AG08396 (cell line): ENCODE measurements around the gene UBR3.

Experiments used
- DNase-seq: peaks from one replicate; pipeline ENCODE4 v3.0.0; 2012; ENCODE audit warnings: low spot score, mixed read lengths

UBR3 gene

DNA sequence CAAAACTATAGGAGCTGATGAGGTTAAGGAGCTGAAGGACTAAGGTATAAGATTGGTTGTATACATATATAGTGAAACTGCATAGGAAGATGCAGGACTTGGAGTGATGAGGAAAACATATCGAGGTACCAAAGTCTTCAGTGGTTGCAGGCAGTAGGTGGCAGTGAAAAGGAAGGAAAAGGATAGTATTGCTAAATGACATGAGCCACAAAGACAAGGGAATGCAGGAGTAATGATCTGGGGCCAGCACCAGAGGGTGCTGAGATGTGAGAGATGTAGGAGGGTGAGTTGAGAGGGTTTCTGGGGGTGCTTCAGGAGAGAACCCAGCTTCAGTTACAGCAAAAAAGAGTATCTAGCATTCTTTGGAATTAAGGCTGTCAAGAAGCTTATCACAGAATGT lies 178.4 kb downstream of the UBR3 start:
- no peak for DNase-seq

DNA sequence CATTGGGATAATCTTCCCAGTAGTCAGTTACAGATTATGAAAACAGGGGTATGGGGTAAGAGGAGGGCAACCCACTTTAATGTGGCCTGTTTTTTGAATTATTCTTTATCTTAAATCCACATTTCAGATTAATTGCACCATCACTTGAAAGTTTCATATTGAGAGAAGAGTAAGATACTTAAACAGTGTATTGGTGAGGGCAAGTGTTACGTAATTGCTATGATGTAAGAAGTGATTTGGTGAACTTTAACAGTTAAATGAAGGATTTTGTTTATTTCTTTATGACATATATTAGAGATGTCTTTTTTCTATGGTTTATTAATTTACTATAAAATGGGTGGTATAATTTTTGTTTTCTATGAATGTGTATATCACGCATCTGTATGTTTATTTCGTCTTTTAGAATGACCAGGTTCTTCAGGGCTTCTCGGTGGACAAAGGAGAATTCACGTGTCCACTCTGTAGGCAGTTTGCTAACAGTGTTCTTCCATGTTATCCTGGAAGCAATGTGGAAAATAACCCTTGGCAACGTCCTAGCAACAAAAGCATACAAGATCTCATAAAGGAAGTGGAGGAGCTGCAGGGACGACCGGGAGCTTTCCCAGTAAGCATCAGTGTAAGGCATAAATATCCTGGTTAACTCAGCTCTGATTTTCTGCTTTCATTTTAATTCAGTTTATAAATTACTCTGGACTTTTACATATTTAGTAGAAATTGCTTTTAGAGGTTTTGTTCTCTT lies 179.5 kb downstream of the UBR3 start:
- no peak for DNase-seq

DNA sequence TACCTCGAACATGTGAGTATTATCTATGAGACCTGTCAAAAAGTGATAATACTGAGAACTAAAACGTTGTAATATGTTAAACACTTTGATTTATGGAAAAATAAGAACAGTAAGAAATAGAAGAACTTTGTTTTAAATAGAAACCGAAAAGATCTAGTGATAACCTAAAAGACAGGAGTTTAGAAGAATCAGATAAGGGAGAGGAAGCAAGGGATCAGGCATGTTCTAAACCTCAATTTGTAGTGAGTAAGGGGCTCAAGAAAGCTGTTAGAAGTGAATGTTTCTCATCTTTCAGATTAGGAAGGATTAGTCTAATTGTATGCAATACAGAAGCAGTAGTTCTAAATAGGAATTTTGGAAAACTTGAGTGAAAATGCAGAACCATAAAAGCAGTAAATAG lies 182.0 kb downstream of the UBR3 start:
- no peak for DNase-seq

DNA sequence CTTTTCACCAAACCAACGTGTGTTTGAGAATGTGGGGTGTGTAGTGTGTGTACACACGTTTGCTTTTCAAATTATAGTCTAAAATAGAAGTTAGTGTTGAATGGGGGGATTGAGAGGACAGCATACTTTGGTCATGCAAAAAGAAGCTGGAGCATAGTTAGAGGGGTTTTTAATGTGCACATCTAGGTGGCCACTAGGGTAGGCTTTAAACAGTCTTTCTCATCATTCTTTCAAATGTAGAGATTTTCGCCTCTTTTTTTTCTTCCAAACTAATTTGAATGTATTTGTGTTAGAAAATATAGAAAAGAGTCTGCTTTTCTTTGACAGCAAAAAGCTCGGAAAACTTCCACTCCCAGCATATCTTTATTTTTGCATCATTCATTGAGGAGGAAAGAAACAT lies 185.5 kb downstream of the UBR3 start:
- no peak for DNase-seq

DNA sequence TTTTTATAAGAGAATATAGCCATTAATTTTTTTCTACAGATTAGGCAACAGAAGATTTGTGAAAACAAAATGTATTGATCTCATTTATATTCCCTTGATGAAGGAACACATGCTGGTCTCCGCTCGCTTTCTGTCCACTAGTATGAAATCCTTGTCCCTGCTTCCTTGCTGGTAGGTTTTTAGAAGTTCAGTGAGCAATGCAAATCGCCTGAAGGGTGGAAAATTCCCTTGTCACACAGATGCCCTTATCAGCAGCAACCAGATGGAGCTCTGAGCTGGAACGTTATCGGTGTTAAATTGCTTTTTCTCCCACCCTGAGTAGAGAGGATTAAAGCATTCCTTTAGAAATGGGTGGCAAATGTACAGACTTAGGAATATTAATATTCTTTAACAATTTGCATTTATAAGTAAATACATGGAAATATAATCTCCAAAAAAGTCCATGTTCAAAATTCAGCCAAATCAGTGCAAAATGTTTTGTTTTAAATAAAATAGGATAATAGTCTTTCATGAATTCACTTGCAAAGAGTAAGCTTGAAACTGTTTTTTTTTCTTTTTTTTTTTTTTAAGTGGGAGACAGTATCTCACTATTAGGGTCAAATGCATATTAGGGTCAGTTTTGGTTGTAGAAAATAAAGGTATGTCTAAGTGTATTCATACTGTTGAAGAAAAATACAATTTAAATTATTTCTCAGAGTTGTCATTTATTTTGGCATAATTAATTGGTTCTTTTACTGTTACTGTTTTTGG lies 186.7 kb downstream of the UBR3 start:
- DNase-seq, result no peak

DNA sequence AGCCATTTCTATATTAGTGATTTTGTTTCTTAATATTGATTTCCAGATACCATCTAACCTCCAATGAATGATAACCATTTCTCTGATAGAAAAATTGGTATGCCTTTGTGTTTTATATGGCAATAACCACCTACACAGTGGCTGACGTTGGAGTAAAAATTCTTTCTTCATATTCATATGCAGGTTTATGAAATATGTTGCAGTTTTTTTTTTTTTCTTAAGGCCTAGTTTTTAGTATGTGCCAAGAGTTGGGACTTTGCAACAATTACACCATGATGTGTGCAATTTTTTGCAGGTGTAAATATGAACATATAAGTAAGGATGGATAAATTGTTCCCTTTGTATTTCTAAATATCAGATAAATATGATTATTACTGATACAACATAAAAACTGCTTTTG lies 187.5 kb downstream of the UBR3 start:
- DNase-seq, result no peak

DNA sequence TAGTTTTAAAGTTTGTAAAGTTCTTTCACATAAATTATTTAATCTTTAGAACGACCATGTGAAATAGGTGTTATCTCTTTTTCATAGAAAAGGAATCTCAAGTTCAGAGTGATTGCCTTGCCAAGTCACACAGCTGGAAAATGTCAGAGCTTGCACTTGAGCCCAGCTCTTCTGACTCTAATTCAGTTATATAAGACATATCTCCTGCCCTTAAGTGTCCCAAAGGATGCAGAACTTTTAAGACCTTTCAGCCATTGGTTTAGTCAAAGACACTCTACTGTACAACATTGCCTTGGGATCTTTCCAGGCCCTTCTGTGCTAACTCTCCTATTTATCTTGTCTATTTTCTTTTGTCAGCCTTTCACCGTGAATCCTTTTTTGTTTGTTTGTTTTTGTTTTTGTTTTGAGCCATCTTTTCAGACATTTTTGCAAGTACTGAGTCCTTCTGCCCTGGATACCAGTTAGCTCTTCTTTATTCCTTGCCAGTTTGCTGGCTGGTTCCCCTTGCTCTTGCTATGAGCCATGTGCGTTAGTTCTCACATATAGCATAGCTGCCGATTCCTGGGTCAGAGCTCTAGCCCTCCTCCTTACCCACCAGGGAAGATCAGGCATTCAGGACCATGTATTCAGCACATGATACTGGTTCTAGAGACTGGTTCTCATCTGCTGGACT lies 190.7 kb downstream of the UBR3 start:
- no peak for DNase-seq

DNA sequence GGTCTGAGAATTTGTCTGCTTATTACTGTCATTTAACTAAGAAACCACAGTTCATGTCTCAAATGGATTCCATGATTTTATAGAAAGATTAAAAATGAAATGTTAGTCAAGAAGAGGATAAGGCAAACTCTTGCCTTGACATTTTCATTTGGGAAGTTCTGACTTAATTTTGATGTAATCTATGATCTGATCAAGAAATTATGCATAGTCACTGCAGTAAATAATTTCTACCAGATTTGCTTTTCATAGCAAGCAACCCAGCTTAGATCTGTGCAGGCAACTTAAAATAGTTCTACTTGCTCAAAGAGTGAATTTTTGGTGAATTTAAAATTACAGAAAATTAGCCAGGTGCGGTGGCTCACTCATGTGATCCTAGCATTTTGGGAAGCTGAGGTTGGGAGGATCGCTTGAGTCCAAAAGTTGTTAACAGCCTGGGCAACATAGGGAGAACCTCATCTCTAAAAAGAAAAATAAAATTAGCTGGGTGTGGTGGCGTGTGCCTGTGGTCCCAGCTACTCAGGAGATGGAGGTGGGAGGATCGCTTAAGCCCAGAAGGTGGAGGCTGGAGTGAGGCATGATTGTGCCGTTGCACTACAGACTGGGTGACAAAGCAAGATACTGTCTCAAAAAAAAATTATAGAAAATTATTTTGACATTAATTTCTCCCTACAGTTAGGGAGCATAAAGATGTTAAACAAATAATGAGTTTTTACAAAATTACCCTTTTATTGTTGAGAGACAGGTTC lies 192.0 kb downstream of the UBR3 start:
- no peak for DNase-seq

DNA sequence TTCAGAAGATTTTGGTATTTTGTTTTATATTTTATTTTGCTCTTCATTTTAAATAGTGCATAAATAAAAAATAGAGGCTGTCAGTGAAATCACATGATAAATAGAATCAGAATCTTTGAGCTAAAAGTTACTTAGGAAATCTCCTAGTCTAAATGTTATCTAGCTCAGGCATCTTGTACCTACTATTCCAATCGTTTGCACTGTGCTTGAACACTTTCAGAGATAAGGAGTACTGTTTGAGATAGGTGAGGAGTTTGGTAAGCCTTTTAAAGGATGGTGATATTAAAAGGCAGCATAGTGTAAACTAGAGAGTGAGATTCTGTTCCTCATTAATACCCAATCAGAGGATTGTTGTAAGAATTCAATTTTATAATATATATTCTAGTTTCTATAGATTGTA lies 193.5 kb downstream of the UBR3 start:
- DNase-seq, result no peak

DNA sequence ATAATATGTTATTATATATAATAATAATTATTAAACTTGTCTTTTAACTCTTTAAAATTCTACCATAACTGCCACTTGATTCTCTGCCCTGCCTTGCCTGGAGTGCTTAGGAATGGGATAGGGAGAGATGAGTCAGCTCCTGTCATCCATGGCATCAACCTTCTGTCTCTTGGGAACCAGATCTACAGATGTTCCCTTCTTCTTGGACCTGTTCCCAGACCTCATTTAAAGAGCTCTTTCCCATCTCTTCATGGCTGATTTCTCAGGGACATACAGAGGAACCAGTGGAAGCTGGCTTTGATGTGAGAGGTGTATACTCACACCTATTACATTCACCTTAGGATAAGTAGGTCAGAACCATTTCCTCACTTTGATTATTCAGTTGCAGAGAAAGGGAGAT lies 195.4 kb downstream of the UBR3 start:
- peak; percentile 41 for DNase-seq

DNA sequence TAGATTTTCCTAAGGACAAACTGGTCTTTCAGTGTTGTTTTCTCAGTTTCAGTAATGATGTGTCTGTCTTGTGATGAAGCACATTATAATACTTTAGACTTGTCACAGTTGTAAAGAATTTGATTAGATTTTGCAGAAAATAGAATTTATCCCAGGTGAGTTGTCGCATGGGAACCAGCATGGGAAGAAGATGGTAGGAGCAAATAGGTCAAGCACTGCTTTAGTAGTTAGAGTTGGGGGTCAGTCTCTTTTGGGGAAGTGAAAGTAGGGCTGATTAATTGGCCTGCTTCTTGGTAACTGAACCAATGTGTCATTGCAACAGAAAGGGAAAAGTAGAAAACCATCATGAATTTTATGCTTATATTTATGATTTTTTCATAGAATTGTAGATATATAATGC lies 197.5 kb downstream of the UBR3 start:
- no peak for DNase-seq

DNA sequence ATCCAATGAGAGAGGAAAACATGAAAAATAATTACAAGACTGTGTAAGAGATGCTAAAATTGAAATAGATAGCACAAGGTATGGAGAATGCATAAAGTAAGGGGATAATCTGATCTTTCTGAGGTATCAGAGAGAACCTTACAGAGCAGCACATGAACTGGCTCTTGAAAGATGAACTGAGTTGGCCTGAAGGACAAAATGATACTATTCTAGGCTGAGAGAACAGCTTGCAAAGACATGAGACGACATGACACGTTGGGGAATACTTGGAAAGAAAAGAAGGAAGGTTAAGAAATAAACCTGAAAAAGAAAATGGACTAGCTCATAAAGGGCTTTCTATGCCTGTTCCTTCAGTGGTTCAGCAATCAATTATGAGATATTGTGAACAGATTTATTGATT lies 198.0 kb downstream of the UBR3 start:
- DNase-seq, result no peak

DNA sequence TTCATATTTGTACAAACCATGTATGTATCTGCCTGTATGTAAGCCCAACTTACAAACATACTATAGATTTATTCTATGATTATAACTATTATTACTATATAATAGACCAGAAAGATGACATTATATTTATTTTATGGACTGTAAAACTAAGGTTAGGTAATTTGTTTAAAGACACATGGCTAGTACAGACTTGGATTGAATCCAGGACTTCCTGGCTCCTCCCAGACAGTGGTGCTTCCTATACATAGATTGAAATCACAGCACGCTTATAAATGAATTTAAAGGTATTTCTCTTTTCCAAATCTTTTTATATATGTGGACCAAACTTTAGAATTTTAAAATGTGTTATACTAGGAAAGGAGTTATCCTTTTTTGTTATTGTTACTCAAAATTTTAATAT lies 199.1 kb downstream of the UBR3 start:
- DNase-seq, result no peak

DNA sequence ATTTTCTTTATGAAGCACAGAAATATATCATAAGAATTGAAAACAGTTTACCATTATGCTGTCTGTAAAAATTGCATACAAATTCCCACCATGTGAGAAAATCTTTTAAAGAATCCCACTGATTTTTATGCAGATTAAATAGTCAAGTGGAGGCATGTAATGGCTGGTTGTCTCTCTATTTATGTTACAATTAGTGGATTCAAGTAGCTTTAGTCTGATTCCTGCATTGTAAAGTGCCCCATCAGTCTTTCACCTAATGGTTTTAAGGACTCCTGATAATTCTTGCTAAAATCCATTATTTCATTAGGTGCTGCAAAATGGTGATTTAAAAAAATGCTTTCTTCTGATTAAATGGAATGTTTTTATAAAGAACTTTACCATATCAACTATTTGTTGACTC lies 202.3 kb downstream of the UBR3 start:
- no peak for DNase-seq

DNA sequence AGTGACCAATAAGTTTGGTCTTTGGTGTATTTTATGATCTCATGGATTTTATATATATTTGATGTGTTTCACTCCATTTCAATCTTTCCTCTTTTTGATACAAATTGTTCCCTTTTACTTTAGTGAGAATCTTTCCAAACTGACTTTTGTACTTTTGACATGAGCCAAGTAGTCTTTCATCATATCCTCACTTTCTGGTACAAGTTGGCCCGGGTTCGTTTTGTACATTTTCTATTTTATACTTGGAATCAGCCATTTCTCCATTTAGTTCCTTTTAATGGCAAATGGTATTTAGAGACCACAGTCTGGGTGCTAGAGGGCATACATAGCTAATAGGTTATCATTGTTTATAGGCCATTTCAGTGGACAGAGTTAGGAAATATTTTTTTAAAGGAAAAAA lies 202.8 kb downstream of the UBR3 start:
- no peak for DNase-seq

DNA sequence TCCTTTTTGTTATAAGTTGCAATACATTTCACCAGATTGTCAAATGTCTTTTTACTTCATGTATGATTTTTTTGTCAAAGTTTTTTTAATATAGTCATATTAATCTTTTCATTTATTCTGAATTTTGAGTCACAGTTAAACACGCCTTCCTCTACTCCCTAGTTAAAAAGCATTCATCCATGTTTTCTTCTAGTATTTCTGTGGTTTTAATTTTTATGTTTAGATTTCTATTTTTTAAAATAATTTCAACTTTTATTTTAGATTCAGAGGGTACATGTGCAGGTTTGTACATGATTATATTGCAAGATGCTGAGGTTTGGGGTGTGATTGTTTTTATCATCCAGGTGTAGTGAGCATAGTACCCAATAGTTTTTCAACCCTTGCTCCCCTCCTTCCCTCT lies 204.0 kb downstream of the UBR3 start:
- DNase-seq, result no peak

DNA sequence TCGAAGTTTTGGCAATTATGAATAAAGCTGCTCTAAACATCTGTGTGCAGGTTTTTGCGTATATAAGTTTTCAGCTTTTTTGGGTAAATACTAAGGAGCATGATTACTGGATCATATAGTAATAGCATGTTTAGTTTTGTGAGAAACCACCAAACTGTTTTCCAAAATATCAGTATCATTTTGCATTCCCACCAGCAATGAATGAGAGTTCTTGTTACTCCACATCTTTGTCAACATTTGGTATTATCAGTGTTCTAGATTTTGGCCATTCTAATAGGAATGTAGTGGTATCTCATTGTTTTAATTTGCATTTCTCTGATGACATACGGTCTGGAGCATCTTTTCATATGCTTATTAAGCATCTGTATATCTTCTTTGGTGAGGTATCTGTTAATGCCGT lies 207.3 kb downstream of the UBR3 start:
- no peak for DNase-seq

DNA sequence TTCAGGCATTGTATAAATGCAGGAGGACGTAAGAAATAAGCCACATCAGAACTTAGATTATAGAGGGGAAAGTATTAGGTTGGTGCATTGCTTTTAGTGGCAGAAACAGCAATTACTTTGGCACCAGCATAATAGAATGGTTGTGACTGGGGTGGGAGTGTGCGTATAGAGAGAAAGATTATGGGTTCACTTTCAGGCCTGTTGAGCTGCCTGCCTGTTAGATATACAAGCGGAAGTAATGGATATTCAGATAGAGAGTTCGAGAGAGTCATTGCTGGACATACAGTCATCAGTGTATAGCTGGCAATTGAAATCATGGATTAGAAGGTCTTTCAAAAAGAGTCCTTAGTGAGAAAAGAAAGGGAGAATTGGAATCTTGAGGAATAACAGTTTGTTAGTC lies 211.5 kb downstream of the UBR3 start:
- no peak for DNase-seq

DNA sequence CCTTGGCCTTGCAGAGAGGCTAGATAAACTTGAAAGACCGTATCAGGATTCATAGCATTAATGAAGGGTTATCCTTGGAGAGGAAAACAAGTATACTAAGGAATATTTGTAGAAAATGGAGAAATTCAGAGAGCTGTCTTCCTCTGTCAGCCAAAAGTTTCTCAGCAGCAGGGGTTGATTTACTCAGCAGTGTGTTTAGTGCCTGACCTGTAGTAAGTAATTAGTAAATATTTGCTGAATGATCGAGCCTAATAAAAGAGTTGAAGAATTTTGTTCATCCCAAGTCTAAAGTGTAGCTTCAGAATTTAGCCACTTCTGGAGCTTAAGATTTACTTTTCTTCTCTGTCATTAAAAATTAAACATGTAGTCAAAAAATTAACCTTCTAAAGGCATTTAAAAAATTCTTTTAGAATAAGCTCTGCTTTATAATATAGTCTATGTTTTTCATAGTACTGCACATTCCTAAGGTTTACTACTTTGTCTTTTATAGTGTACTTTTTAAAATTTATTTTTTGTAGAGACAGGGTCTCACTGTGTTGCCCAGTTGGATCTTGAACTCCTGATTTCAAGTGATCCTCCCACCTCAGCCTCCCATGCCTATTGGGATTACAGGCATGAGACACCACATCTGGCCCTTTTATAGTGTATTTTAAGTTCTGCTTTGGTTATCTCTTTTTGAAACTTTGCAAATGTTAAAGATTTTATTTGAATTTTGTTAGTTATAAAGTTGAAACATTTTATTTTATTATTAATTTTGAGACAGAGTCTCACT lies 212.3 kb downstream of the UBR3 start:
- DNase-seq, result no peak

DNA sequence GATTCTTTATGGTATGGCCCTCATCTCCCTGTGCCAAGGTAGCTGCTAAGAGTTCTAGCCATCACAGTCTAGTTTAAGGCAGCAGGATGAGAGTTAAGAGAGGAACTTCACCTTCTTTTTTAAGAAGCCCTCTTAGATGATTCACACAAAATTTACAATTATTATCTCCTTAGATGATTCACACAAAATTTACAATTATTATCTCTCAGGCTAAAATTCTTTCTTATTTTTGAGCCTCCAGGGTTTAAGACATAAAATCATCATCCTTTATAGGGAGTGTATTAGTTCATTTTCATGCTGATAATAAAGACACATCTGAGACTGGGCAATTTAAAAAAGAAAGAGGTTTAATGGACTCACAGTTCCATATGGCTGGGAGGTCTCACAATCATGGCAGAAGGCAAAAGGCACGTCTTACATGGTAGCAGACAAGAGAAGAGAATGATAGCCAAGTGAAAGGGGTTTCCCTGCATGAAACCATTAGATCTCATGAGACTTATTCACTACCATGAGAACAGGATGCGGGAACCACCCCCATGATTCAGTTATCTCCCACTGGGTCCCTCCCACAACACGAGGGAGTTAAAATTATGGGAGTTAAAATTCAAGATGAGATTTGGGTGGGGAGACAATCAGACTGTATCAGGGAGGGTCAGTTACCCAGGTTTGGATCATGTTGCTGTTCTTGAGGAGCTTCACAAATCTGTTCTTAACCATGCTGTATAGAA lies 217.7 kb downstream of the UBR3 start:
- DNase-seq, result no peak
